SK-N-MC (cell line): ENCODE measurements around the gene RUNX1.

Experiments
- EZH2 ChIP-seq: fragments of 200-600 bp; sonication (generic); IDR thresholded peaks from one replicate; pipeline ENCODE4 v1.6.1; 2017; ENCODE audit warnings: antibody characterized with exemption
- FOXP2 ChIP-seq: optimal IDR thresholded peaks from 2 replicates; pipeline ENCODE3; 2011; ENCODE audit warnings: mild to moderate bottlenecking, moderate library complexity; ENCODE audit not compliant: insufficient read depth; ENCODE audit errors: extremely low read length, control extremely low read depth
- POLR2AphosphoS5 ChIP-seq: IDR thresholded peaks from 2 replicates; pipeline ENCODE4 v1.6.1; 2012; ENCODE audit warnings: mild to moderate bottlenecking, low read depth, low read length, borderline replicate concordance

DNA sequence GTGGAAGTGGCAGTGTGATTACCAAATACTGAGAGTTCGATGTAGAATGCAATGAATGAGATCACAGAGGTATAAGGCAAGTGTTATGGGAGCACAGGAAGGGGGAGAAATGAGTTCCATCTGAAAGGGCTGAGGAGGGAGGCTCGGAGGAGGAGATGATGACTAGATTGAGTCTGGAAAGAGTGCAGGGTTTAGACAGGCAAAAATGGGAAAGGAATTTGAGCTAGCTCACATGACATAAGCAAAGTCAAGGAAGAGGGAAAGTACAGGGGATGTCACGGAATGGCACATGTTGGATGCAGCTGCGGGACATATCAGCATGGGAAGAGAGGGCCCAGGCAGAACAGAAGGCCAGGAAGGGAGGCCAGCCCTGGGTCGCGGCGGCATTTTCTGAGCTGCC is 132.7 kb downstream of the RUNX1 start:
- no peak for TF ChIP-seq POLR2AphosphoS5
- TF ChIP-seq EZH2 = no peak
- no peak for TF ChIP-seq FOXP2
